Measurements from ENCODE around the gene CARD10.

DNA sequence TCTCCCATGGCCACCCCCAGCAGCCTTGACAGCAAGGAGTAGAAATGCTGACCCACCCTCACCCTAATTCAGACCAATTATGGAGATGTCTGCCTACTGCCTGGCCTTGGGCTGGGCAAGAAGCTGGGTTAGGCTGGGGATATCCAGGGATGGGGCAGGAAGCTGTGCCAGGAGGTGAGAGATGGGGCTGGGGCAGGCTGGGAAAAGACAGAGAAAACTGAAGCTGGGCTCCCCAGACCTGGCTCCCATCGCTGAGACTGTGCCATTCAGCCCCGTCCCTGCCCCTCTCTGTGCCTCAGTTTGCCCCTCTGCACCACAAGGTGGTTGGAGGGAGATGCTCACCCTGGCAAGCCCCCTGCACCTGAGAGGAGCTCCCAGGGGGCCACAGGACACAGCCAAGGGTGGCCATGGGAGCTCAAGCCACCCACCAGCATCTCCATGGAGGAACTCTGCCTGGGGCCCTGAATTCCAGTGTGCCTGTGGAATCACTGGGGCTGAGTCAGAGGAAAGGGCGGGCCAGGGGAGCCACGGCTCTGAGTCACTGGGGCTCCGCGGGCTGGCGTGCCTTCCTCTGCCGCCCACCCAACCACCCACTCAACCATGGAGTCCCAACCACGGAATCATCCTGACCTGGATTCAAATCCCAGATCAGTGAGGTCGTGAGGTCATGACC is 6.0 kb upstream of the CARD10 start:
- TF ChIP-seq, protein P1, sequence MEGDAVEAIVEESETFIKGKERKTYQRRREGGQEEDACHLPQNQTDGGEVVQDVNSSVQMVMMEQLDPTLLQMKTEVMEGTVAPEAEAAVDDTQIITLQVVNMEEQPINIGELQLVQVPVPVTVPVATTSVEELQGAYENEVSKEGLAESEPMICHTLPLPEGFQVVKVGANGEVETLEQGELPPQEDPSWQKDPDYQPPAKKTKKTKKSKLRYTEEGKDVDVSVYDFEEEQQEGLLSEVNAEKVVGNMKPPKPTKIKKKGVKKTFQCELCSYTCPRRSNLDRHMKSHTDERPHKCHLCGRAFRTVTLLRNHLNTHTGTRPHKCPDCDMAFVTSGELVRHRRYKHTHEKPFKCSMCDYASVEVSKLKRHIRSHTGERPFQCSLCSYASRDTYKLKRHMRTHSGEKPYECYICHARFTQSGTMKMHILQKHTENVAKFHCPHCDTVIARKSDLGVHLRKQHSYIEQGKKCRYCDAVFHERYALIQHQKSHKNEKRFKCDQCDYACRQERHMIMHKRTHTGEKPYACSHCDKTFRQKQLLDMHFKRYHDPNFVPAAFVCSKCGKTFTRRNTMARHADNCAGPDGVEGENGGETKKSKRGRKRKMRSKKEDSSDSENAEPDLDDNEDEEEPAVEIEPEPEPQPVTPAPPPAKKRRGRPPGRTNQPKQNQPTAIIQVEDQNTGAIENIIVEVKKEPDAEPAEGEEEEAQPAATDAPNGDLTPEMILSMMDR (IDR thresholded peaks at IDR 0.05), result no peak
- no peak for TF ChIP-seq EZH2phosphoT487 (IDR thresholded peaks at IDR 0.05)

Data from neural progenitor cell (in vitro differentiated cells).